ENCODE measurements around the gene MEAK7.

DNA sequence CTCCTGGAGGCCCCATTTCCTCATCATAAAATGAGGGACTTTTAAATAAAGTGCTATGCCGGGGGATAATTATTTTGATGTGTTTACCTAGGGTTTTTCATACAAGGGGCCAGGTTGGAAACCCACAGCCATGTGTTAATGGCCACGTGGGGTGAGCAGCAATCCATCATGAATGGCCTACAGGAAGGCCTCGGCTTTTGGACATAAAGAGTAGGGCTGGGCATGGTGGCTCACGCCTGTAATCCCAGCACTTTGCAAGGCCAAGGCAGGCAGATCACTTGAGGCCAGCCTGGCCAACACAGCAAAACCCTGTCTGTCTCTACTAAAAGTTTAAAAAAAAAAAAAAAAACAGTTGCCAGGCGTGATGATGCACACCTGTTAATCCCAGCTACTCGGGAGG lies 40.3 kb downstream of the MEAK7 start:
- no peak for TF ChIP-seq POLR2A (IDR thresholded peaks at IDR 0.05)
- TF ChIP-seq, protein P1, sequence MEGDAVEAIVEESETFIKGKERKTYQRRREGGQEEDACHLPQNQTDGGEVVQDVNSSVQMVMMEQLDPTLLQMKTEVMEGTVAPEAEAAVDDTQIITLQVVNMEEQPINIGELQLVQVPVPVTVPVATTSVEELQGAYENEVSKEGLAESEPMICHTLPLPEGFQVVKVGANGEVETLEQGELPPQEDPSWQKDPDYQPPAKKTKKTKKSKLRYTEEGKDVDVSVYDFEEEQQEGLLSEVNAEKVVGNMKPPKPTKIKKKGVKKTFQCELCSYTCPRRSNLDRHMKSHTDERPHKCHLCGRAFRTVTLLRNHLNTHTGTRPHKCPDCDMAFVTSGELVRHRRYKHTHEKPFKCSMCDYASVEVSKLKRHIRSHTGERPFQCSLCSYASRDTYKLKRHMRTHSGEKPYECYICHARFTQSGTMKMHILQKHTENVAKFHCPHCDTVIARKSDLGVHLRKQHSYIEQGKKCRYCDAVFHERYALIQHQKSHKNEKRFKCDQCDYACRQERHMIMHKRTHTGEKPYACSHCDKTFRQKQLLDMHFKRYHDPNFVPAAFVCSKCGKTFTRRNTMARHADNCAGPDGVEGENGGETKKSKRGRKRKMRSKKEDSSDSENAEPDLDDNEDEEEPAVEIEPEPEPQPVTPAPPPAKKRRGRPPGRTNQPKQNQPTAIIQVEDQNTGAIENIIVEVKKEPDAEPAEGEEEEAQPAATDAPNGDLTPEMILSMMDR (IDR thresholded peaks at IDR 0.05), result no peak

Data from testis (tissue), 2 donors.